K562 (cell line): ENCODE measurements around the gene CCL24. TPM values are rescaled to one million over a fixed set of nuclear protein-coding genes. Genes with fewer than 3 reads are reported as not detected.
A peak's percentile ranks its signal among the peaks of the same experiment; 100 is the strongest.

Source experiments
- BRD9 ChIP-seq: fragments of 450-650 bp; IDR thresholded peaks from 2 replicates; pipeline ENCODE4 v1.6.1; 2018; ENCODE audit warnings: low read depth; ENCODE audit not compliant: partially characterized antibody
- C11orf30 ChIP-seq: fragments of 450-650 bp; IDR thresholded peaks from 2 replicates; pipeline ENCODE4 v1.6.1; 2016; ENCODE audit warnings: low read depth, mild to moderate bottlenecking
- DNMT1 ChIP-seq: fragments of 450-650 bp; IDR thresholded peaks from 2 replicates; pipeline ENCODE4 v1.6.1; 2016; ENCODE audit warnings: antibody characterized with exemption, mild to moderate bottlenecking
- IFI16 ChIP-seq: fragments of 250-450 bp; sonication (Bioruptor Pico); IDR thresholded peaks from 2 replicates; pipeline ENCODE4 v2.1.2; 2022; ENCODE audit warnings: mild to moderate bottlenecking, inconsistent platforms
- JUND ChIP-seq, 2 experiments: IDR thresholded peaks; 2 replicates in 1 of 2; 3 replicates in 1 of 2; pipeline ENCODE4 v1.6.1; 2011; ENCODE audit warnings: borderline replicate concordance in 2 of 2, low read depth in 2 of 2, low read length in 2 of 2, improper control_type of control experiment in 1 of 2, missing biosample characterization in 1 of 2, missing genetic modification characterization in 1 of 2, missing genetic modification reagents in 1 of 2
- KAT7 ChIP-seq: sonication (generic); formaldehyde crosslinking; IDR thresholded peaks from 2 replicates; pipeline ENCODE4 v1.8.0; 2022; ENCODE audit warnings: missing genetic modification reagents, mild to moderate bottlenecking, borderline replicate concordance
- KDM5B ChIP-seq: fragments of 200-600 bp; sonication (generic); IDR thresholded peaks from 2 replicates; pipeline ENCODE4 v1.6.1; 2012; ENCODE audit warnings: low read depth, mild to moderate bottlenecking, moderate library complexity, low read length, control low read depth, inconsistent platforms; ENCODE audit not compliant: insufficient replicate concordance
- POLR2AphosphoS5 ChIP-seq: IDR thresholded peaks from 2 replicates; pipeline ENCODE4 v1.6.1; 2011; ENCODE audit warnings: mild to moderate bottlenecking, low read depth, low read length, moderate library complexity; ENCODE audit not compliant: control insufficient read depth, insufficient read depth
- POLR3G ChIP-seq: IDR thresholded peaks from 2 replicates; pipeline ENCODE4 v1.6.1; 2011; ENCODE audit not compliant: insufficient read length, insufficient replicate concordance; ENCODE audit errors: extremely low read depth
- RBM15 ChIP-seq: fragments of 200-400 bp; formaldehyde crosslinking; IDR thresholded peaks from 2 replicates; pipeline ENCODE4 v1.6.1; 2018; ENCODE audit warnings: mild to moderate bottlenecking, low read length, moderate library complexity; ENCODE audit not compliant: insufficient read depth
- SMAD4 ChIP-seq: fragments of 250-450 bp; sonication (Bioruptor Pico); conservative IDR thresholded peaks from 2 replicates; pipeline ENCODE4 v1.8.0; 2021; ENCODE audit warnings: inconsistent platforms, mild to moderate bottlenecking, moderate library complexity
- ZBTB26 ChIP-seq: fragments of 450-650 bp; formaldehyde crosslinking; IDR thresholded peaks from 2 replicates; pipeline ENCODE4 v1.4.0; 2022; ENCODE audit warnings: missing genetic modification characterization
- ZEB2 ChIP-seq: fragments of 450-650 bp; IDR thresholded peaks from 2 replicates; pipeline ENCODE4 v1.6.1; 2016
- ZFP36 ChIP-seq: fragments of 150-350 bp; IDR thresholded peaks from 2 replicates; pipeline ENCODE4 v1.6.1; 2018; ENCODE audit warnings: low read length, low read depth; ENCODE audit not compliant: partially characterized antibody
- ZMIZ1 ChIP-seq, 2 experiments: fragments of 150-350 bp in 1 of 2; IDR thresholded peaks; 2 replicates each; pipeline ENCODE4 v1.6.1; 2012 to 2016; ENCODE audit warnings: low read depth in 2 of 2, low read length in 2 of 2, mild to moderate bottlenecking in 1 of 2, moderate library complexity in 1 of 2
- ZNF3 ChIP-seq: fragments of 250-450 bp; sonication (Bioruptor Pico); IDR thresholded peaks from 2 replicates; pipeline ENCODE4 v1.5.0; 2021; ENCODE audit warnings: mild to moderate bottlenecking, moderate library complexity
- ZNF316 ChIP-seq: fragments of 450-650 bp; IDR thresholded peaks from 2 replicates; pipeline ENCODE4 v1.6.1; 2016
- ZNF436 ChIP-seq: fragments of 250-450, 450-650 bp; sonication (Bioruptor Pico); formaldehyde crosslinking; IDR thresholded peaks from 2 replicates; pipeline ENCODE4 v1.7.0; 2020; ENCODE audit warnings: mild to moderate bottlenecking
- ZNF592 ChIP-seq: fragments of 450-650 bp; IDR thresholded peaks from 2 replicates; pipeline ENCODE4 v1.6.1; 2017; ENCODE audit warnings: antibody characterized with exemption, mild to moderate bottlenecking
- ZNF717 ChIP-seq: fragments of 250-450 bp; sonication (Bioruptor Pico); IDR thresholded peaks from 2 replicates; pipeline ENCODE4 v1.5.0; 2021
- ZSCAN29 ChIP-seq: fragments of 450-650 bp; IDR thresholded peaks from 2 replicates; pipeline ENCODE4 v1.6.1; 2017
- polyA plus RNA-seq, 8 experiments: library from polyadenylated mRNA; depleted of rRNA in 4 of 8; stranded (reverse) in 5 of 8; unstranded in 3 of 8; fragments of >200 nt; fragmentation: Nextera tagmentation in 2 of 8; fragmentation: Illumina TruSeq in 1 of 8; extraction: Ambion mirVana in 2 of 8; extraction: Trizol in 1 of 8; gene quantifications; 2 replicates each; pipeline versions ENCODE4 v1.2.1 to v1.2.3, GENCODE V29; 2011 to 2014; ENCODE audit warnings: inconsistent platforms in 1 of 8, missing spikeins in 1 of 8
- total RNA-seq, 7 experiments: library from RNA; depleted of rRNA in 6 of 7; stranded (reverse); fragments of >200 nt in 6 of 7; fragmentation: Illumina TruSeq in 2 of 7; extraction: Trizol in 2 of 7; gene quantifications; 2 replicates each; pipeline versions ENCODE4 v1.2.1 to v1.2.3, GENCODE V29; 2011 to 2021; ENCODE audit warnings: low replicate concordance in 1 of 7

The CCL24 gene
- total and polyA plus RNA-seq, 9 of the 15 experiments (the other 6 are each of a cell fraction or from before 2014, with no cell fraction given), result 0.45 to 3.6 (median 0.95) TPM; not detected in 1

- peak in 1 of 2 experiments; percentile 59; a peak in 1 of 4 replicates for TF ChIP-seq ZMIZ1 (IDR thresholded peaks at IDR 0.05; ENCODE audit: low read depth in 2 of 2, low read length in 2 of 2)
- no peak for TF ChIP-seq POLR3G
- no peak for TF ChIP-seq ZNF717
- TF ChIP-seq SMAD4 (CRISPR knock-in tag), result 0 out of 2 replicates have a peak, but pooled peaks have one; percentile 53
- TF ChIP-seq ZNF592, result no peak
- TF ChIP-seq ZFP36, result no peak
- TF ChIP-seq C11orf30, result peak; percentile 41; the same call in 1 of the 2 replicates
- TF ChIP-seq ZSCAN29, result no peak
- TF ChIP-seq ZEB2, result 0 out of 2 replicates have a peak, but pooled peaks have one; percentile 61
- TF ChIP-seq BRD9, result no peak
- peak; percentile 81 for TF ChIP-seq ZNF316
- TF ChIP-seq ZNF3 (CRISPR knock-in tag), result no peak
- TF ChIP-seq DNMT1, result no peak
- TF ChIP-seq ZBTB26 (CRISPR knock-in tag), result no peak
- TF ChIP-seq KDM5B, result no peak
- peak; percentile 66; the same call in 1 of the 2 replicates for TF ChIP-seq POLR2AphosphoS5
- no peak for TF ChIP-seq ZNF436 (CRISPR knock-in tag)
- TF ChIP-seq IFI16, result no peak
- TF ChIP-seq JUND (IDR thresholded peaks at IDR 0.05; ENCODE audit: borderline replicate concordance, low read depth, low read length), result peak; percentile 22; the same call in 1 of the 2 replicates
- peak; percentile 48; the same call in 2 of the 3 replicates for TF ChIP-seq JUND (tag; IDR thresholded peaks at IDR 0.05; ENCODE audit: borderline replicate concordance, low read depth, low read length)
- no peak for TF ChIP-seq KAT7
- TF ChIP-seq RBM15, result no peak
These were observed 14.8 kb downstream of the CCL24 start (continued) for GRCh38 chr7:75798770-75799169.
